ENCODE measurements around the gene FSCN2. TPM values are rescaled to one million over a fixed set of nuclear protein-coding genes. Genes with fewer than 3 reads are reported as not detected.
"Not testable (repeated sequence)": the region's sequence is repeated elsewhere in the genome, so short reads cannot be mapped to it uniquely, and the experiment has no call there.

FSCN2 gene
- total and polyA plus RNA-seq, 2 donors, result 0.47 to 0.87 TPM

- H3K27ac ChIP-seq (ENCODE audit: low read depth in 1 of 2, low read length in 1 of 2), result no peak overlapping the region
- H3K9me3 ChIP-seq (ENCODE audit: control insufficient read depth in 2 of 2, insufficient read depth in 1 of 2, low read length in 1 of 2), result no peaks in the 10 kb centered on the region
- no peak for DNase-seq (ENCODE audit: low read depth in 6 of 9, low spot score in 9 of 9)
- H3K36me3 ChIP-seq (ENCODE audit: control insufficient read depth in 2 of 2, insufficient read depth in 2 of 2, low read length in 1 of 2), result peaks cover 70 to 73% of the 10 kb centered on the region in 2 donors
- H3K4me3 ChIP-seq (ENCODE audit: low read length in 2 of 2), result no peak overlapping the region
- H3K27me3 ChIP-seq (ENCODE audit: control insufficient read depth in 2 of 2, insufficient read depth in 1 of 2, low read length in 1 of 2), result no peaks in the 10 kb centered on the region
- WGBS, result 99% methylated on average over 10 of the region's 10 CpGs
- no peaks in the 10 kb centered on the region for H3K4me1 ChIP-seq (ENCODE audit: control insufficient read depth in 2 of 2, insufficient read depth in 2 of 2, low read length in 2 of 2)
Measured at GRCh38 chr17:81579821-81580321, 51.7 kb downstream of the FSCN2 start.

DNA sequence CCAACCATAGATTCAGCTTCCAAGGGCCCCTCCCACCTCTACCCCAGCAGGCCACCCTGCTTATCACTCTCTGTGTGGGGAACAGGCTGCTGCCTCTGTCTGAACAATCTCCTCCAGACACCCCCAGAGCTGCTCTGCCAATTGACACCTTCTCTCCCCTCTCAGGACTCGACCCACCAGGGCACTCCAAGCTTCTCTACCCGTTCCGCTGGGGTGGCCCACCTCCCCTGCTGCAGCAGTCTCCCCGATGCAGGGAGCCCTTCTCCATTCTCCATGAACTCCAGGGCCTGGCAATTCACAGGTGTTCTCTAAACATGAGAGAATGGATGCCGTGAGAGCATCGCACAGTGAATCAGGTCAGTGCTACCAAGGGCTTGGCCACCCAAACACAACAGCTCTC, 52.3 kb downstream of the FSCN2 start:
- H3K27me3 ChIP-seq (ENCODE audit: control insufficient read depth in 2 of 2, insufficient read depth in 1 of 2, low read length in 1 of 2), result no peaks in the 10 kb centered on the region
- no peak for DNase-seq (ENCODE audit: low read depth in 6 of 9, low spot score in 9 of 9)
- H3K4me1 ChIP-seq (ENCODE audit: control insufficient read depth in 2 of 2, insufficient read depth in 2 of 2, low read length in 2 of 2), result no peaks in the 10 kb centered on the region
- WGBS, result over 99% methylated on average over 6 of the region's 6 CpGs
- peaks cover 71 to 74% of the 10 kb centered on the region in 2 donors for H3K36me3 ChIP-seq (ENCODE audit: control insufficient read depth in 2 of 2, insufficient read depth in 2 of 2, low read length in 1 of 2)
- H3K4me3 ChIP-seq (ENCODE audit: low read length in 2 of 2), result no peak overlapping the region
- H3K9me3 ChIP-seq (ENCODE audit: control insufficient read depth in 2 of 2, insufficient read depth in 1 of 2, low read length in 1 of 2), result no peaks in the 10 kb centered on the region
- no peak overlapping the region for H3K27ac ChIP-seq (ENCODE audit: low read depth in 1 of 2, low read length in 1 of 2)

- no peaks in the 10 kb centered on the region for H3K9me3 ChIP-seq (ENCODE audit: control insufficient read depth in 2 of 2, insufficient read depth in 1 of 2, low read length in 1 of 2)
- WGBS, result 97% methylated on average over 8 of the region's 8 CpGs
- H3K27ac ChIP-seq (ENCODE audit: low read depth in 1 of 2, low read length in 1 of 2), result no peak overlapping the region
- H3K36me3 ChIP-seq (ENCODE audit: control insufficient read depth in 2 of 2, insufficient read depth in 2 of 2, low read length in 1 of 2), result peaks cover 71 to 76% of the 10 kb centered on the region in 2 donors
- DNase-seq (ENCODE audit: low read depth in 6 of 9, low spot score in 9 of 9), result no peak
- no peak overlapping the region for H3K4me3 ChIP-seq (ENCODE audit: low read length in 2 of 2)
- H3K4me1 ChIP-seq (ENCODE audit: control insufficient read depth in 2 of 2, insufficient read depth in 2 of 2, low read length in 2 of 2), result no peaks in the 10 kb centered on the region
- no peaks in the 10 kb centered on the region for H3K27me3 ChIP-seq (ENCODE audit: control insufficient read depth in 2 of 2, insufficient read depth in 1 of 2, low read length in 1 of 2)
Measured at GRCh38 chr17:81581758-81582157, 53.6 kb downstream of the FSCN2 start.

GRCh38 chr17:81582341-81582740, 54.2 kb downstream of the FSCN2 start:
- WGBS, result 86% methylated on average over 5 of the region's 5 CpGs
- H3K9me3 ChIP-seq (ENCODE audit: control insufficient read depth in 2 of 2, insufficient read depth in 1 of 2, low read length in 1 of 2), result no peaks in the 10 kb centered on the region
- no peaks in the 10 kb centered on the region for H3K27me3 ChIP-seq (ENCODE audit: control insufficient read depth in 2 of 2, insufficient read depth in 1 of 2, low read length in 1 of 2)
- H3K27ac ChIP-seq (ENCODE audit: low read depth in 1 of 2, low read length in 1 of 2), result no peak overlapping the region
- H3K4me1 ChIP-seq (ENCODE audit: control insufficient read depth in 2 of 2, insufficient read depth in 2 of 2, low read length in 2 of 2), result no peaks in the 10 kb centered on the region
- DNase-seq (ENCODE audit: low read depth in 6 of 9, low spot score in 9 of 9), result no peak
- H3K4me3 ChIP-seq (ENCODE audit: low read length in 2 of 2), result no peak overlapping the region
- H3K36me3 ChIP-seq (ENCODE audit: control insufficient read depth in 2 of 2, insufficient read depth in 2 of 2, low read length in 1 of 2), result peaks cover 70 to 74% of the 10 kb centered on the region in 2 donors

GRCh38 chr17:81582749-81583148, 54.6 kb downstream of the FSCN2 start:
- Histone ChIP-seq H3K36me3 (ENCODE audit: control insufficient read depth in 2 of 2, insufficient read depth in 2 of 2, low read length in 1 of 2) (peaks cover 69 to 70% of the 10 kb centered on the region in 2 donors), H3K27me3 (ENCODE audit: control insufficient read depth in 2 of 2, insufficient read depth in 1 of 2, low read length in 1 of 2) (no peaks in the 10 kb centered on the region), H3K9me3 (ENCODE audit: control insufficient read depth in 2 of 2, insufficient read depth in 1 of 2, low read length in 1 of 2) (no peaks in the 10 kb centered on the region), H3K27ac (ENCODE audit: low read depth in 1 of 2, low read length in 1 of 2) (no peak overlapping the region), H3K4me1 (ENCODE audit: control insufficient read depth in 2 of 2, insufficient read depth in 2 of 2, low read length in 2 of 2) (no peaks in the 10 kb centered on the region), H3K4me3 (ENCODE audit: low read length in 2 of 2) (no peak overlapping the region)
- DNase-seq (ENCODE audit: low read depth in 6 of 9, low spot score in 9 of 9), result no peak
- 98% methylated on average over 12 of the region's 12 CpGs for WGBS

- 97% methylated on average over 6 of the region's 6 CpGs for WGBS
- H3K27ac ChIP-seq (ENCODE audit: low read depth in 1 of 2, low read length in 1 of 2), result no peak overlapping the region
Measured at GRCh38 chr17:81583589-81584342, 55.6 kb downstream of the FSCN2 start.

DNA sequence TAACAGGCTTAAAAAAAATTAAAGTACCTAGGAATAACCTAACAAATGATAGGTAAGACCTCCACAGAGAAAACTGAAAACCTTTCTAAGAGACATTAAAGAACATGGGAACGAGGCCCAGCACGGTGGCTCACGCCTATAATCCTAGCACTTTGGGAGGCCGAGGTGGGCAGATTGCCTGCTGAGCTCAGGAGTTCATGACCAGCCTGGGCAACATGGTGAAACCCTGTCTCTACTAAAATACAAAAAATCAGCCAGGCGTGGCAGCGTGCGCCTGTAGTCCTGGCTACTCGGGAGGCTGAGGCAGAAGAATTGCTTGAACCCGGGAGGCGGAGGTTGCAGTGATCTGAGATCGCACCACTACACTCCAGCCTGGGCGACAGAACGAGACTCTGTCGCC, 56.6 kb downstream of the FSCN2 start:
- H3K4me1 ChIP-seq (ENCODE audit: control insufficient read depth in 2 of 2, insufficient read depth in 2 of 2, low read length in 2 of 2); H3K9me3 ChIP-seq (ENCODE audit: control insufficient read depth in 2 of 2, insufficient read depth in 1 of 2, low read length in 1 of 2); H3K4me3 ChIP-seq (ENCODE audit: low read length in 2 of 2); H3K27me3 ChIP-seq (ENCODE audit: control insufficient read depth in 2 of 2, insufficient read depth in 1 of 2, low read length in 1 of 2); DNase-seq (ENCODE audit: low read depth in 6 of 9, low spot score in 9 of 9); H3K27ac ChIP-seq (ENCODE audit: low read depth in 1 of 2, low read length in 1 of 2): not testable (repeated sequence)
- peaks cover 74 to 75% of the 10 kb centered on the region in 2 donors for H3K36me3 ChIP-seq (ENCODE audit: control insufficient read depth in 2 of 2, insufficient read depth in 2 of 2, low read length in 1 of 2)
- 98% methylated on average over 14 of the region's 14 CpGs for WGBS

More at GRCh38 chr17:81583589-81584342, 55.6 kb downstream of the FSCN2 start:
- Histone ChIP-seq H3K27me3 (ENCODE audit: control insufficient read depth in 2 of 2, insufficient read depth in 1 of 2, low read length in 1 of 2) (no peaks in the 10 kb centered on the region), H3K9me3 (ENCODE audit: control insufficient read depth in 2 of 2, insufficient read depth in 1 of 2, low read length in 1 of 2) (no peaks in the 10 kb centered on the region), H3K4me1 (ENCODE audit: control insufficient read depth in 2 of 2, insufficient read depth in 2 of 2, low read length in 2 of 2) (no peaks in the 10 kb centered on the region), H3K4me3 (ENCODE audit: low read length in 2 of 2) (no peak overlapping the region), H3K36me3 (ENCODE audit: control insufficient read depth in 2 of 2, insufficient read depth in 2 of 2, low read length in 1 of 2) (peaks cover 71 to 74% of the 10 kb centered on the region in 2 donors)
- no peak for DNase-seq (ENCODE audit: low read depth in 6 of 9, low spot score in 9 of 9)

DNA sequence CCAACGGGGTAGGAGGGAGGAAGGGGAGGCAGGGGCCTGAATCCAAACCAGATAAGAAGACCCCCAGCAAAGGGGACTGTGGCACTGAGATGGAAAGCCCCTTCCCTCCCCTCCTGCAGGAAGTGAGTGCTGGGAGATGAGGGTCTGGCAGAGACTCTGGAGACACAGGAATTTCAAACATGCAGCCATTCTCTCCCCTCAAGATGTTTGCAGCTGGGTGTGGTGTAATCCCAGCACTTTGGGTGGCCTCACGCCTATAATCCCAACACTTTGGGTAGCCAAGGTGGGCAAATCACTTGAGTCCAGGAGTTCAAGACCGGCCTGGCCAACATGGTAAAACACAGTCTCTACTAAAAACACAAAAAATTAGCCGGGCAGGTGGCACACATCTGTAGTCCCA, 57.9 kb downstream of the FSCN2 start:
- no peak for DNase-seq (ENCODE audit: low read depth in 6 of 9, low spot score in 9 of 9)
- 96% methylated on average over 4 of the region's 4 CpGs for WGBS
- Histone ChIP-seq H3K9me3 (ENCODE audit: control insufficient read depth in 2 of 2, insufficient read depth in 1 of 2, low read length in 1 of 2) (no peaks in the 10 kb centered on the region), H3K4me3 (ENCODE audit: low read length in 2 of 2) (no peak overlapping the region), H3K27me3 (ENCODE audit: control insufficient read depth in 2 of 2, insufficient read depth in 1 of 2, low read length in 1 of 2) (no peaks in the 10 kb centered on the region), H3K36me3 (ENCODE audit: control insufficient read depth in 2 of 2, insufficient read depth in 2 of 2, low read length in 1 of 2) (peaks cover 78 to 83% of the 10 kb centered on the region in 2 donors), H3K27ac (ENCODE audit: low read depth in 1 of 2, low read length in 1 of 2) (no peak overlapping the region), H3K4me1 (ENCODE audit: control insufficient read depth in 2 of 2, insufficient read depth in 2 of 2, low read length in 2 of 2) (no peaks in the 10 kb centered on the region)
